Endometrial microvascular endothelial cells (primary cell): ENCODE results near the gene OR6K6. TPM values are rescaled to one million over a fixed set of nuclear protein-coding genes. Genes with fewer than 3 reads are reported as not detected.

Experiments
- in situ Hi-C: cut with HindIII; loops from 2 replicates; pipeline ENCODE4 v1.10.0; 2017; ENCODE audit warnings: low sequenced_read_pairs, low pct_unique_long_range_greater_than_20kb; ENCODE audit errors: inconsistent ontology term
- total RNA-seq: library from RNA; depleted of rRNA; stranded (reverse); fragments of >200 nt; gene quantifications from one replicate; pipeline ENCODE4 v1.2.3, GENCODE V29; 2015; ENCODE audit errors: inconsistent ontology term

The OR6K6 gene, protein sequence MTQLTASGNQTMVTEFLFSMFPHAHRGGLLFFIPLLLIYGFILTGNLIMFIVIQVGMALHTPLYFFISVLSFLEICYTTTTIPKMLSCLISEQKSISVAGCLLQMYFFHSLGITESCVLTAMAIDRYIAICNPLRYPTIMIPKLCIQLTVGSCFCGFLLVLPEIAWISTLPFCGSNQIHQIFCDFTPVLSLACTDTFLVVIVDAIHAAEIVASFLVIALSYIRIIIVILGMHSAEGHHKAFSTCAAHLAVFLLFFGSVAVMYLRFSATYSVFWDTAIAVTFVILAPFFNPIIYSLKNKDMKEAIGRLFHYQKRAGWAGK
- not detected for total RNA-seq

DNA sequence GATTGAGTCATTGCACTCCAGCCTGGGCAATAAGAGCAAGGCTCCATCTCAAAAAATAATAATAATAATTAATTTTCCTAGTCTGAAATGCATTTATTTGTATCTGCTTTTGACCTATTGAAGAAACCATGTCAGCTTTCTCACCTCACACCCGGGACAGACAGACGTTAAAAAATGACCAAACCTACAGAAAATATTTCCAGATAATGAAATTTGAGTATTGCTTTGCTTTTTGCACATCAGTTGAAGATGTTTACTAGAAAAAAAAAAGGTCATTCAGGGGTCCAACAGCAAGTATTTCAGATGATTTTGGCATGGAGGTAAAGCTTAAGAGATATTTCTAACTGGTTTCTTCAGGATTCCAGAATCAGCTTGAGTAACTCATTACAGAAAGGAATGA is at the start of gene OR6K6:
Gene OR6K6, plus strand, starts transcription at position 301 of the 400 bp plus-strand sequence. CDS start 168 bp downstream, outside the sequence.
- in situ Hi-C loops = no loop called here

DNA sequence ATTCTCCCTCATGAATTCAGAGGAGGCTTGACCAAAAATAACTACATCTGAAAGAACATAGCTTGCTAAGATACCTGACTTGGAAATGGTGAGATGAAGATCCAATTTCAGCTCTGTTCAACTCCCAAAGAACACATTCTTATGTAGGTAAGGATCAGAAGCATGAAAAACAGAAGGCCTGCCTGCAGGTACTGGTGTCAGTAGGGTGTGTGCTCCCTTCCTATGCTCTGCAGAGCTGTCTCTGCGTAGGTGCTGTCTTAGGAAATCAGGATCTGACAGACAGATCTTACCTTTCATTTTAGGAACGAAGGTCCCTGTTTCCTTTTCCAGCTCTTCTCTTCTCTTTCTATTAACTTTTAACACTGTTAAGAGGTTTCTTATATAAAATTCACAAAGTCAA is 48.4 kb upstream of the OR6K6 start:
- in situ Hi-C loops = no loop called here

DNA sequence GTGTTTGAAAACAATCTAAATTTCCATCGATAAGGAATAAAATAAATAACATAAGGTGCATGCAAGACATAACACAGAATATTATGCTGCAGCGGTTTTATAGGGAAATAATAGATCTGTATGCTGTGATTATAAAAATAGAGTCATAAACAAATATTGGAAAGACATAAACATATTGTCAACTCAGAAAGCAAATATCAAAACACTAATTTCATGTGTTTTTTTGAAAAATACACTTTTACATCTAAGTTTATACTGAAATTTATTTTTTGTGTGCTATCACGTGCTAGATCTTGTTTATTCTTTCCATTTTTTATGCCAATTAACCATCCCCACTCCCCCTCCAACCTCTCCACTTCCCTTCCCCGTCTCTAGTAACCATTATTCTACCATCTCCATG is 43.4 kb upstream of the OR6K6 start:
- in situ Hi-C loops = no loop called here

DNA sequence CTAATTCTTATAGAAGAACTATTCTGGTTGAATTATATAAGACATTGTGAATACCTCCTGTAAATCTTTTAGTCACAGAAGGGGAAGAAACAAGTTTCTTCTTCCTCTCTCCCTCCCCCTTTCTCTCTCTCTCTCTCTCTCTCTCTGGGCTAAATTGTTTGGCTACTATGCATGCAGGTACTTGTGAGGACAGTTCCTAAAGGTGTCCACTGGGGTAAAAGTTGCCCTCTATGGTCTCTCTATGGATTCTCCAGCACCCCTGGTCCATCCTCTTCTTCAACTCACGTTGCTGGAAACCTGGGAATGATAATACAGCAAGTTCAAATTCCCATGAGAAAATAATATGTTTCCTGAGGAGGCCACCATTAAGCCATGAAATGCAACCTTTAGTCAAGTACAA is 39.8 kb upstream of the OR6K6 start:
- in situ Hi-C loops = no loop called here

DNA sequence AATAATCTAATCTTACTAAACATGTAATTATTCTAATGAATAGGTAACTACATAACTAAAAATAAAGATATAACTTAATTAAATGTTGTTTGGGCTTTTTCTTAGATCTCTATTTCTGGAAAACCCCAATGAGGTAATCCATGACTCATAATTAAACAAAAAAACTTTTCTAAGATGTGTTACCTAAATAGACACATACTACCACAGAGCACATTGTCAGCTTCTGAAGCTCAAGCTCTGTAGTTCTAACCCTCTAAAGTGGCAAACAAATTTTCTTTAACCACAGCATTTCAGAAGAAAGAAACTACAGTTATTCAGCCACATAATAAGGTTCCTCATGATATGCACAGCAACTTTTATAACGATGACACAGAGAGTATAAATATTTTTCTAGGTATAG is 38.2 kb upstream of the OR6K6 start:
- in situ Hi-C loops = no loop called here

DNA sequence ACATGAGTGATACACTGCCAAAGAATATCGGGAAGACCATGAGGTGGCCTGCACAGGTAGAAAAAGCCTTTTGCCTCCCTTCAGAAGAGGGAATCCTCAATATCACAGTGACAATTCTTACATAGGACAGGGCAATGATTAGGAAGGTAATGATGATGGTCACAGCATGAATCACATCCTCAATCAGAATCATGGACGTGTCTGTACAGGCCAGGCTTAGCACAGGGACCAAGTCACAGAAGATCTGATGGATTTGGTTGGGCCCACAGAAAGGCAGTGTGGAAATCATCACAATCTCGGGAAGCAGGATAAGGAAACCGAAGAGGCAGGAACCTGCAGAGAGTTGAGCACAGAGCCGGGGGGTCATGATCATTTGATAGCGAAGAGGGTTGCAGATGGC is 37.2 kb upstream of the OR6K6 start:
- in situ Hi-C loops = no loop called here

DNA sequence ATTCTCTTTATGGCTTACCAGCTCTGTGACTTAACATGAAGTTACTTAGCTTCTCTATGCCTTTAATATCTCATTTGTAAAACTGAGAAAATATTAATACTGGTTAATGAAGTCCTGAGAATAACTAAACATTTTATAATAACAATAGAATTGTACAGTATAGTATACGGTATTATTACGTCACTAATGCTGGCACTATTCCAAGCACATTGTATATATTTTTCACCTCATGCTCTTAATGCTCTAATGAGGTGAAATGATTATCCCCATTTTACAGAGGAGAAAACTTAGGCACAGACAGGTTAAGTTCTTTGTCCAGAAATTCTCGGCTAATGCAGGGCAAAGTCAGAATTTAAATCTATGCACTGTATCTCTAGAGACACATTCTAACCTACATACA is 34.9 kb upstream of the OR6K6 start:
- in situ Hi-C loops = no loop called here

DNA sequence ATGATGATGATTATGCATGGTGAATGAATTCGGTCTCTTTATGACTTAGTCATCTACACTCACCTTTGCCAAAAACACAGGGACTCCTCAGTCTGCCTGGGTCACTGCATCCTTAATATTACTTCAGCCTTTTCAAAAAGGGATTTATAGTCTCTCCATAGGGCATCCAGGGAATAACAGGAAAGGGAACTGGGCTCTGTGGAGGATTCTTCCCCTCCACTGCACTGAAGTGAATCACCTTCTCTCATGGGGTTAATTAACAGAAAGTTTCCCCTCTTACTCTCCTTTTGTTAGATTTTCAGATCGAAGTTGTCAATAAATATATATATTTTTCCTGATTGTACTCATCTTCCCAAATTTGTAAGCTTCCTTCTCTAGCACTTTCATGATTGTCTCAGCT is 33.9 kb upstream of the OR6K6 start, which contains the start of gene OR6K3:
Gene OR6K3, minus strand, starts transcription at position 101 of the 400 bp plus-strand sequence. CDS start 2,605 bp downstream, outside the sequence.
- in situ Hi-C loops = no loop called here

DNA sequence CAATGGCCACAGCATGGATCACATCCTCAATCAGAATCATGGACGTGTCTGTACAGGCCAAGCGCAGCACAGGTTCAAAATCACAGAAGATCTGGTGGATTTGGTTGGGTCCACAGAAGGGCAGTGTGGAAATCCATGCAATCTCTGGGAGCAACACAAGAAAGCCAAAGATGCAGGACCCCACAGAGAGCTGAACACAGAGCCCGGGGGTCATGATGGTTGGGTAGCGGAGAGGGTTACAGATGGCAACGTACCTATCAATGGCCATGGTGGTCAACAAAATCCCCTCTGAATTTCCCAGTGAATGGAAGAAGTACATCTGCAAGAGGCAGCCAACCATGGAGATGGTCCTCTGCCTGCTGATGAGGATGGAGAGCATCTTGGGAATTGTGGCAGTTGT is 30.1 kb upstream of the OR6K6 start:
- in situ Hi-C loops = no loop called here

DNA sequence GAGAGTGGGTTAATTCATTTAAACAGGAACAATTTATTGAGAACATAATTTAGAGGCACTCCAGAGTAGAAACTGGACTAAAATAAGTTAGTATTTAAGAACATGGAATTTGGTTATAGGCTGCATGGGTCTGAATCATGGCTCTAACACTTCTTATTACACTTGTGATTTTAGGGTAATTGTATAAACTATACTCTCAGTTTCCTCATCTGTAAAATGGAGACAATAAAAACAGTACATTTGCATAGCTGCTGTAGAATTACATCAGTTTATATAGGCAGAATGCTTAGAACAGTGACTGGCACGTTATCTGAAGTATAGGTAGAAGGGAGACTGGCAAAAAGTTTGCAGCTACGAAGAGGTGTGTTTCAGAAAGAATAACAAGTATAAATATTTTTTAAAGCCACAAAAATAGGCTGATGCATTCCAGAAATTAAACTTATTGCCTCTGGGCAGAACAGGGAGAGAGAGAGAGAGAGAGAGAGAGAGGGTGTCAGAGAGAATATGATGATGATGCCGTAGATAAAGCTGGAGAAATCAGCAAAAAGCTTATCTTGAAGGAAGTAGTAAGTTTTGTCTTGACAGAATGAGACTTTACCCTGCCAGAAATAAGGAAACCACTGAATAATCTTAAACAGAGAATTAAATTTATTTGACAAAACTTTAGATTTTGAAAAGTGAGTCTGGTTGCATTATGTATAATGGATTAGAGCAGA is 25.9 kb upstream of the OR6K6 start:
- in situ Hi-C loops = no loop called here

DNA sequence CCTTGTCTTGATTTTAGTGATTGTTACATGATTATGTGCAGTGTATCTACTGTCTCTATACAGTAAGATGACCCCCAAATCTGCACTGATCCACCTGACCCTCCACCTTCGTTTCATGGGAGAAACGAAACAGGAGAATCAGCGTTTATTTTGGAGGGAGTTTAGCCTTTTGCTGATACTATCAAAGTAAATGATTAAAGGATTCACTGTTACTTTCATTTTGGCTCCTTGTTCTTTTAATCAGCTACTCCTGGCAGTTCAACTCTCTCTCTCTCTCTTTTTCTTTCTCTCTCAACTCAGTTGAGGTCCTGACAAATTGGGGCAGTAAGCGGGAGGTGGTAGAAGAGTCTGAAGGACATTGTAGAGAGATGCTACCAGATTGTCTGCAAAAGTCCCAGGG is 24.1 kb upstream of the OR6K6 start:
- in situ Hi-C loops = no loop called here

DNA sequence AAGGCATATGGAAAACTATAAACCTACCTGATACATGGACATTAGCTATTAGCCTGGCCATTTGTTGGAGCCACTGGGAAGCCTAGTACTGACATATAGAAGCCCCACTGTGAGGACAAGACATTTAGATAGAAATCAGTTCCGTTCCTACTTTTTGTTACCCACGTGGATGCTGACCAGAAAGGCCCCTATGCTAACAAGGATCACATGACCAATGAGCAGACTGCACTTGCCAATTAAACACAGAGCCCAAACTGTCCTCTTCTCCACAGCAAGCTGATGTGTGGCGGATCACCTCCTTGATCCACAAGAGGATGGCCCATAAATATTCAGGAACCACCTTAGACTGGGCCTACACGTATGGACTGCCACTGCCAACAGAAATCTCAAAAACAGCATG is 22.8 kb upstream of the OR6K6 start:
- in situ Hi-C loops = no loop called here

DNA sequence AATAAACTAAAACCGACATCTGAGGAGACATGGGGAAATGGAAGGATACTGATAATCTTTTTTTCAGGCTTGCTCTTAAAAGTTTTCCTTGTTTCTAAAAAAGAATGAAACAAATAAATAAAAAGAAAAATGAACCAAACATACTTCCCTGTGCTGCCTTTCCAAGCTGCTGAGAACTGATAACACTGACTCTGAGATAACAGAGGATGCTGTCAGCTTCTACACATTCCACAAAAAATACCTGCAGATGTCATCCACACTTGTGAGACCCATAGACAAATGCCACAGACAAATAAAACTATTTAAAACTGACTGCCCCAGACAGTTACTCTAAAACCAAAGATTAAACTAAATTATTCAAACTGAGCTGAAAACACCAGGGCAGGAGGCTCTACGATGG is 22.0 kb upstream of the OR6K6 start:
- in situ Hi-C loops = no loop called here

DNA sequence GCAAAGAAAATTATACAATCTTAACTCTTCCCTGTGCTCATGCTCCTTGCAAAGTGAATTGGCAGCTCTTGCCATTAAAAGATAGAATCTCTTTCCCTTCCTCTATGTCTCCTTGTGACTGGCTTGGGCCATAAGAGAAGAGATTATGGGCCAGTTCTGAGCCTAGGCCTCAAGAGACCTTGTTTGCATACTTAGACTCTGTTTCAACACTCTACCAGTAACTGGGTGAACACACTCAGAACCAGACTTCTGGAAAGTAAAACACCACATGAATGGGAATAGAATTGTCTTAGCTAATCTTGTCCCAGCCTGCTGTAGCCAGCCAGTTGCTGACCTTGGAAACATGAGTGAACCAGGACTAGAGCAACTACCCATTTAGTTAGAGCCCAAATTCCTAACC is 18.7 kb upstream of the OR6K6 start:
- in situ Hi-C loops = no loop called here

DNA sequence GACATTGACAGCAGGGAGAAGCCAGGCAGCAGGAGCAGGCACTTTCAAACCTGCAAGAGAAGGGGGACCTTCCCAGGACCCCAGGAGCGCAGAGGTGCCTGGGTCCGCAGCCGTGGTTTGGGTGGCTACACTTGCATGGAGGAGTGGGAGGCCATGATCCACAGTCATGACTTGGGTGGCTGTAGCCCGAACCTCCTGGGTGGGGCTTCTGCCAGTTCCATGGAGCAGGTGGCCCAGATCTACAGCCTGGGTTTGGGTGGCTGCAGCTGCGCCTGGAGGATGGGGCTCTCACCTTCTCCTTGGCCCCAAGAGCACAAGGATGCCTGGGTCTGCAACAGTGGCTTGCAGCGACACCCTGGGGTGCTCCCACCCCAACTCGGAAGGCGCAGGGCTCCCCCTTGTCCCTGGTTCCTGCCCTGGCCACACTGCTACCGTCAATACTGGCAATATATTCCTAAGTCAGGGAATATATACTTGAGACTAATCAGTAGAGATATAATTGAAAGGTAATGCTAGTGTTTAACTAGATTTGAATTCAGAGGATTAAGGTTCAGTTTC is 2.3 kb upstream of the OR6K6 start:
- in situ Hi-C loops = no loop called here

DNA sequence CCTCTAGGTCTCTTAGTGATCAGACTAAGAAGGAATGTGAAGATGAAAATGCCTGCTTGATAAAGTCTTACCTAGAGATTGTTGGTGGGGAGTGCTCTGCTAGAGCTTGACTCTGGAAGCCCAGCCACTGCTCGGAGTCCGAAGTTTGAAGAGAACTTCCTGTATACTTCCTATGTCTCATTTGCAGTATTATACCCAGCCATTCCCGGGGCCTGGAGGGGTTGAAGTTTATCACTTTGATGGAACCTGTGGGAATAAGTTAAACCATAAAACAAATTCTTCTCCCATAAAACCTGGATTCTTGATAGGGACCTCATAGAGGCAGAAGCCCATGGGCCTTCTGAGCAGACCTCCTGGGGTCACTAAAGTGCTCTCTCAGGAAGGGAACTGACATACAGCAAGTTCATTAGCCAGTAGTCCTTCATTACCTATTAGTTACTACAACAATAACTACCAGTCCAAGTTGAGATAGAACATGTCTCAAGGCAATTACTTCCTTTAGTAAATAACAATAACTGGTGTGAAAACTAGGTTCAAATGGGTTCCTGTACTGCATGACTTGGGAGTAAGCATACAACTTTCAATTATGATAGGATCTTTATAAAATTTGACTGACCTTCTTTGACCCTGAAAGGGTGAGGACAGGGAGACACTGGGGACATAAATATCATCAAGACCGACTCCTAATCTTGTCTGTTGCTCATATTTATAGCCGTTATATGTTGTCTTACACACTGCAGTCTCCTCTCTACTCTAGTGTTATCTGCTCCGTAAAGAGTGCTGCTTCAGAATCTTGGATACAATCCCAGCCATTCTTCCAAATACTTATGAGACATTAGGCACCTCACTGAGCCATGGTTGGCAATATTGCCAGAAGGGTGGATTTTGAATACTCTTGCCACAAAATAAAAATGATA is 17.7 kb downstream of the OR6K6 start, which contains the start of gene OR6N1:
Gene OR6N1, minus strand, starts transcription at position 246 of the 917 bp plus-strand sequence. CDS start 5,513 bp downstream, outside the sequence.
- in situ Hi-C loops = no loop called here

DNA sequence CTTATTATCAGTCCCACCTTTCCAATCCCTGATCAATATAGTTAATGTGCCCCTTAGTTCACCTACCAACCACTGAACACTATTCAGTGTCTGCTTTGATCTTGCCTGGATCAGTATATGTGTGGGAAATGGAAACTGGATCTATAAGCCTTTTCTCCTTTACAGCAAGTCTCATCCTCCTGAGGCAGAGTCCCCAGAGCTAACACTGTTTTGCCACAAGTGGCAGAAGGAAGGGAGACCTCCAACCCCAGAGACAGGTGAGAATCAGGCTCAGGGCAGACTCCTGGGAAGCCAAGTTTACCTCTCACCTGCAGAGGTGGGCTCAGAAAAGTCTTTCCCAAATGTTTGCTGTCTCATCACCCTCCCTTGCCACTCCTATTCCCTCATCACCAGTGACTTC is 26.6 kb downstream of the OR6K6 start, which contains the start of gene OR6N2:
Gene OR6N2, minus strand, starts transcription at position 101 of the 400 bp plus-strand sequence. CDS start 3,569 bp downstream, outside the sequence.
- in situ Hi-C loops = no loop called here

DNA sequence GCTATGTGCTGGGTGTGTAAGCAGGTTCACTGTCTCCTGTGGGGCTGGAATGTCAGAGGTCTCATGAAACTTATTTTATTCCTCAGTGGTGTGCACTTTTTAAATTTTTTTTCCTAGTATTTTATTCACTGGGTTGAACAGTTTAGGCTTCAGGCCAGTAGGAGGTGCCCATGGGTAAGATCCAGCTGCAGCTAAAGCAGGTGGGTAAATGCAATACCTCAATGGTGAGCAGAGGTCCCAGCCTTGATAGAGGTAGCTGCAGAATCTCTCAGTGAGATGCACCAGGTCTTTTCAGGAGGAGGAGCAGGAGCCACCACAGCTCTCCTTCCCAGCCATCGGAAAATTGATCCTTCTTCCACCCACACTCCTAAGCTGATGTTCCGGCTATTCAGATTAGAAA is 39.1 kb downstream of the OR6K6 start:
- in situ Hi-C loops = no loop called here

DNA sequence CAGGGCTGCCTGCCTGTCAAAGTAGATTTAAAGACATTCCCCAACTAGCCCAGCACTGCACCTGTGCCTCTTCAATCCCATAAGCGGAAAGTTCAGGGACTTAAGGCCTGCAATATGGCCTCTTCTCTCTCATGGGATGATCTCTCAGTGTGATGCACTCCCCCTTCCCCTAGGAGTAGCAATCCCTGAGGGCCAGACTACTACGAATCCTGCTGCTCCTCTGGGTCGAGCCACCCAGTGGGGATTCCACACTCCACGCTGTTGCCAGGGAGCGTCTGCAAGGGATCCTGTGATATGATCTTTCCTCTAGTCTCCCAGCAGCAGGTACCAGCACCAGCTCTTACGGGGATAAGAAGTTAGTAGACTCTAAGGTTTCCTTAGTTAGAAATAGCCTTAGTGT is 39.7 kb downstream of the OR6K6 start:
- in situ Hi-C loops = no loop called here
